Measurements from ENCODE around the gene ITGAD.

The ITGAD gene

GRCh38 chr16:31466381-31466841, 73.3 kb downstream of the ITGAD start:
- TF ChIP-seq CTCF (IDR thresholded peaks at IDR 0.05; ENCODE audit: low read depth, low read length) = no peak
- no peak for DNase-seq (ENCODE audit: low read depth, low spot score)
- no peak overlapping the region for H3K4me3 ChIP-seq (ENCODE audit: low read depth, low read length)

GRCh38 chr16:31467151-31467773, 74.1 kb downstream of the ITGAD start:
- no peak for TF ChIP-seq CTCF (IDR thresholded peaks at IDR 0.05; ENCODE audit: low read depth, low read length)
- DNase-seq (ENCODE audit: low read depth, low spot score) = no peak

More at GRCh38 chr16:31466381-31466841, 73.3 kb downstream of the ITGAD start:
- in situ Hi-C loops (cut with HindIII; ENCODE audit: low sequenced_read_pairs) = loop anchor here (25.0 kb wide), 1 partner anchor 279 kb away; the partner anchor contains the start of gene FUS

GRCh38 chr16:31467858-31468257, 74.7 kb downstream of the ITGAD start:
- no peak for DNase-seq (ENCODE audit: low read depth, low spot score)
- in situ Hi-C loops (cut with HindIII; ENCODE audit: low sequenced_read_pairs) = loop anchor here (25.0 kb wide), 1 partner anchor 281 kb away; the partner anchor contains the start of gene FUS
- no peak for TF ChIP-seq CTCF (IDR thresholded peaks at IDR 0.05; ENCODE audit: low read depth, low read length)
- H3K4me3 ChIP-seq (ENCODE audit: low read depth, low read length) = no peak overlapping the region

More at GRCh38 chr16:31467151-31467773, 74.1 kb downstream of the ITGAD start:
- no peak overlapping the region for H3K4me3 ChIP-seq (ENCODE audit: low read depth, low read length)
- in situ Hi-C loops (cut with HindIII; ENCODE audit: low sequenced_read_pairs) = loop anchor here (25.0 kb wide), 1 partner anchor 280 kb away; the partner anchor contains the start of gene FUS

- in situ Hi-C loops (cut with HindIII; ENCODE audit: low sequenced_read_pairs) = loop anchor here (25.0 kb wide), 1 partner anchor 283 kb away; the partner anchor contains the start of gene FUS
- DNase-seq (ENCODE audit: low read depth, low spot score) = no peak
- TF ChIP-seq CTCF (IDR thresholded peaks at IDR 0.05; ENCODE audit: low read depth, low read length) = no peak
- H3K4me3 ChIP-seq (ENCODE audit: low read depth, low read length) = no peak overlapping the region
Measured at GRCh38 chr16:31470615-31471014, 77.5 kb downstream of the ITGAD start.

- peak overlapping the region; percentile 82 for H3K4me3 ChIP-seq (ENCODE audit: low read depth, low read length)
- DNase-seq (ENCODE audit: low read depth, low spot score) = no peak
- in situ Hi-C loops (cut with HindIII; ENCODE audit: low sequenced_read_pairs) = loop anchor here (25.0 kb wide), 1 partner anchor 284 kb away; the partner anchor contains the start of gene FUS
- TF ChIP-seq CTCF (IDR thresholded peaks at IDR 0.05; ENCODE audit: low read depth, low read length) = no peak
Measured at GRCh38 chr16:31471241-31471874, 78.2 kb downstream of the ITGAD start.

GRCh38 chr16:31471875-31472708, 79.0 kb downstream of the ITGAD start, which contains the start of gene TGFB1I1:
Gene TGFB1I1, plus strand, starts transcription at chr16:31472152. Its CDS starts 37 bp downstream, at chr16:31472189.
- peak within 1 kb of the TSS; percentile 82 for H3K4me3 ChIP-seq (ENCODE audit: low read depth, low read length)
- peak; percentile 92 for DNase-seq (ENCODE audit: low read depth, low spot score)
- in situ Hi-C loops (cut with HindIII; ENCODE audit: low sequenced_read_pairs) = loop anchor here (25.0 kb wide), 1 partner anchor 285 kb away; the partner anchor contains the start of gene FUS
- no peak for TF ChIP-seq CTCF (IDR thresholded peaks at IDR 0.05; ENCODE audit: low read depth, low read length)
